ENCODE results near the gene PDZD4.

GRCh38 chrX:153874085-153874365 is 43.7 kb upstream of the PDZD4 start:
- TF ChIP-seq CTCF (IDR thresholded peaks at IDR 0.05; ENCODE audit: low read depth, low read length) (no peak), EZH2phosphoT487 (IDR thresholded peaks at IDR 0.05; ENCODE audit: low read depth) (no peak)
